ENCODE results near the gene CTDNEP1. TPM values are rescaled to one million over a fixed set of nuclear protein-coding genes. Genes with fewer than 3 reads are reported as not detected.

Gene CTDNEP1
- total RNA-seq, 2 experiments from 2014 or later: 79.3 to 80.7 TPM

- Histone ChIP-seq H3K27me3 (ENCODE audit: control insufficient read depth in 1 of 2, insufficient read depth in 2 of 2, low read length in 2 of 2) (no peaks in the 10 kb centered on the region), H3K9me3 (ENCODE audit: control insufficient read depth in 1 of 2, insufficient read depth in 1 of 2, low read length in 2 of 2) (no peaks in the 10 kb centered on the region), H3K4me3 (ENCODE audit: low read length) (peak overlapping the region; percentile 64), H3K4me1 (ENCODE audit: insufficient read depth, low read length) (peaks cover 64% of the 10 kb centered on the region), H3K36me3 (ENCODE audit: insufficient read depth, low read length) (no peaks in the 10 kb centered on the region), H3K27ac (ENCODE audit: low read depth in 1 of 2, low read length in 2 of 2) (peak overlapping the region; percentile 85 to 99)
- intact Hi-C loops (cut with DNase I, micrococcal nuclease): loop anchor here (1.0 kb wide), 2 partner anchors 9 to 28 kb away; partner anchors contain the start of gene GABARAP (in 1 of the 2)
- Mint-ChIP-seq H3K9me3 (no peaks in the 10 kb centered on the region), H3K27me3 (peaks cover 5% of the 10 kb centered on the region), H3K4me1 (ENCODE audit: low read depth) (peaks cover 65% of the 10 kb centered on the region), H3K36me3 (ENCODE audit: low read depth) (no peaks in the 10 kb centered on the region), H3K4me3 (peak overlapping the region; percentile 93), H3K27ac (peak overlapping the region; percentile 93)
- TF ChIP-seq CTCF (IDR thresholded peaks at IDR 0.05): peak; percentile 30
- CTCF ChIA-PET: interaction anchor here (0.8 to 2.7 kb wide), 9 partner anchors 9 to 219 kb away, joined by 3 to 13 read pairs (median 4); partner anchors contain the start of genes CTDNEP1, DVL2, ELP5 and GABARAP
- DNase-seq: peak in 8 of 14 experiments; percentile 59 to 96 (median 76)
- peak; percentile 2 for ATAC-seq (ENCODE audit: poor library complexity)
- POLR2A ChIA-PET: interaction anchor here (0.7 to 13.1 kb wide), 8 partner anchors 9 to 1075 kb away, joined by 3 to 234 read pairs (median 5); partner anchors contain the start of genes ACAP1, CTDNEP1, DVL2 and ELP5
These were observed 37.6 kb downstream of the CTDNEP1 start for GRCh38 chr17:7213895-7214299.

- DNase-seq (peak in 1 of 14 experiments; percentile 52), ATAC-seq (ENCODE audit: poor library complexity) (no peak)
- peak overlapping the region; percentile 12 for H3K27ac Mint-ChIP-seq
- ChIA-PET CTCF (no interaction called here), POLR2A (no interaction called here)
- H3K27me3 Mint-ChIP-seq: peaks cover 5% of the 10 kb centered on the region
- H3K4me1 ChIP-seq (ENCODE audit: insufficient read depth, low read length): peaks cover 45% of the 10 kb centered on the region
- no peaks in the 10 kb centered on the region for H3K9me3 ChIP-seq (ENCODE audit: control insufficient read depth in 1 of 2, insufficient read depth in 1 of 2, low read length in 2 of 2)
- no peak overlapping the region for H3K4me3 ChIP-seq (ENCODE audit: low read length)
- no peaks in the 10 kb centered on the region for H3K36me3 Mint-ChIP-seq (ENCODE audit: low read depth)
- no peak overlapping the region for H3K4me3 Mint-ChIP-seq
- no peak overlapping the region for H3K27ac ChIP-seq (ENCODE audit: low read depth in 1 of 2, low read length in 2 of 2)
- TF ChIP-seq CTCF (IDR thresholded peaks at IDR 0.05): no peak
- intact Hi-C loops (cut with DNase I, micrococcal nuclease): no loop called here
- H3K4me1 Mint-ChIP-seq (ENCODE audit: low read depth): peaks cover 48% of the 10 kb centered on the region
- H3K27me3 ChIP-seq (ENCODE audit: control insufficient read depth in 1 of 2, insufficient read depth in 2 of 2, low read length in 2 of 2): no peaks in the 10 kb centered on the region
- H3K36me3 ChIP-seq (ENCODE audit: insufficient read depth, low read length): no peaks in the 10 kb centered on the region
- no peaks in the 10 kb centered on the region for H3K9me3 Mint-ChIP-seq
These were observed 39.9 kb downstream of the CTDNEP1 start for GRCh38 chr17:7211491-7212273.

GRCh38 chr17:7208754-7209460, 42.6 kb downstream of the CTDNEP1 start:
- ATAC-seq (ENCODE audit: poor library complexity) (no peak), DNase-seq (peak in 1 of 14 experiments; percentile 18)
- Histone ChIP-seq H3K4me1 (ENCODE audit: insufficient read depth, low read length) (peaks cover 43% of the 10 kb centered on the region), H3K27me3 (ENCODE audit: control insufficient read depth in 1 of 2, insufficient read depth in 2 of 2, low read length in 2 of 2) (no peaks in the 10 kb centered on the region), H3K4me3 (ENCODE audit: low read length) (no peak overlapping the region), H3K9me3 (ENCODE audit: control insufficient read depth in 1 of 2, insufficient read depth in 1 of 2, low read length in 2 of 2) (no peaks in the 10 kb centered on the region), H3K36me3 (ENCODE audit: insufficient read depth, low read length) (peaks cover 1% of the 10 kb centered on the region), H3K27ac (ENCODE audit: low read depth in 1 of 2, low read length in 2 of 2) (no peak overlapping the region)
- no peak for TF ChIP-seq CTCF (IDR thresholded peaks at IDR 0.05)
- H3K9me3 Mint-ChIP-seq: no peaks in the 10 kb centered on the region
- peaks cover 8% of the 10 kb centered on the region for H3K36me3 Mint-ChIP-seq (ENCODE audit: low read depth)
- H3K4me3 Mint-ChIP-seq: no peak overlapping the region
- H3K27ac Mint-ChIP-seq: peak overlapping the region; percentile 43
- ChIA-PET CTCF (interaction anchor here (0.8 to 0.9 kb wide), 2 partner anchors 12 to 31 kb away, joined by 3 read pairs; no protein-coding TSS in a partner anchor), POLR2A (no interaction called here)
- peaks cover 46% of the 10 kb centered on the region for H3K4me1 Mint-ChIP-seq (ENCODE audit: low read depth)
- peaks cover 5% of the 10 kb centered on the region for H3K27me3 Mint-ChIP-seq
- intact Hi-C loops (cut with DNase I, micrococcal nuclease): no loop called here

Data from CD4-positive, alpha-beta T cell (primary cell).